SK-N-DZ (cell line): ENCODE data around the gene MPP2.
"Not testable (repeated sequence)": the region's sequence is repeated elsewhere in the genome, so short reads cannot be mapped to it uniquely, and the experiment has no call there.

Experiments used
- DNase-seq: peaks from one replicate; pipeline ENCODE4 v3.0.0-alpha.2; 2015; ENCODE audit warnings: low spot score

The MPP2 gene

DNA sequence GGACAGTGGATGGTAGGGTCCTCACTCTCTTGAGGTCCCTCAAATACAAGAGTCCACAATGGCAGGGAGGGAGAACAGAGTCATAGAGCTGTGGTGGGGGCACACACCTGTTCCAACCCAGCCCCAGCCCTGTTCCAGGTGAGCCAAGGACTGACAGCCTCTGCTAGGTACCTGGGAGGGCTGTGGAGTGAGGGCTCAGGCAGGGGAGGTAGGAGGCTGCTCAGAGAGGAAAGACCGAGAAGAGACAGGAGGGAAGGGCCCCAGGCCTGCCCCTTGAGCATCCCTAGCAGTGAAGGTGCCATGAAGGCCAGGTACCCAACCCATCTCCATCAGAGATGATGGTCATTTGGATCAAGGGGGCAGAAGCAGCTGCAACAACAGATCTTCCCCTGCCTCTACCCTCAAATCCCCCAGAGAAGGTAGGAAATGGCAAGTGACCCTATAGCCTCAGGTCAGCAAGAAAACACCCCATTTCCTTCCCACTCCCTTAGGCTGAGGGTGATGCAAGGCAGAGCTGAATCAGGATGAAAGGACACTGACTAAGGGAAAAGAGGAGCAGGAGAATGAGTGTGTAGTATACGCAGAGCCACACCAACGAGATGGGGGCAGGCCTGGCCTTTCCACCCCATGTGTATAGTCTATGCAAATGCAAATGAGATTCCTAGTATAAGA, 31.7 kb downstream of the MPP2 start:
- no peak for DNase-seq

DNA sequence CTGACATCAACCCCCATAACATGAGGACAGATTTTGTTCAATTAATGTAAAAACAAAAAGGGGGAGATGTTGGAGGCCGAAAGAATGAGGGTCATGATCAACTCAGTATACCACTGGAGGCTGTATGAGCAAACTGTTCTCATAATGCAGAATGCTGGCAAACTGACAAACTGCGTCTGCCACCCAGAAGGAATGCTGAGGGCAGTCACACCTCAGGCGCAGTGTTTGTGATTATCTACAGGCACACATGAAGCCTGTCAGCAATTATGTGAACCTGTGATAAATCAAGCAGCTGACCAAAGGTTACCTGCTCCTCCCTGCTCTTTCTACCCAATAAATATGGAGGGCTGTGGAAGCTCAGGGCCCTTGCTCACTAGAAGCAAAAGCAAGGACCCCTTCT, 33.0 kb downstream of the MPP2 start:
- no peak for DNase-seq

DNA sequence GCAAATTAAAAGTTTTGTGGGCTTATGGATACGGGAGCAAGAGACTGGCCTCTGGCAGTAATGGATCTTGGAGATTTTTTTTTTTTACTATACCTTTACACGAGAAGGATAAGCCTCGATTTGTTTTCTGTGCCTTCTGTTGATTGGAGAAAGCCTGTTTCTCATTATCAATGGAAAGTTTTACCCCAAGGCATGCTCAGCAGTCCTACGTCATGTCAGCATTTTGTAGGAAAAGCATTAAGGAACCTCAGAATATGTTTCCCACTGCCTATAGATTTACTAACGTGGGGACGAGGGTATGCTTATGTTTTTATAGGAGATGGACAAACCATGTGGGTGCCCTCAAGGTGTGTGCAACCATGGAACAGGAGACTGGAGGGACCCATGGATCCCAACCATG, 33.5 kb downstream of the MPP2 start:
- no peak for DNase-seq

GRCh38 chr17:43873091-43873490, 34.2 kb downstream of the MPP2 start:
- DNase-seq: no peak

GRCh38 chr17:43871946-43872690, 35.2 kb downstream of the MPP2 start:
- no peak for DNase-seq

GRCh38 chr17:43869031-43869430, 38.3 kb downstream of the MPP2 start:
- not testable (repeated sequence) for DNase-seq

- no peak for DNase-seq
These were observed 38.9 kb downstream of the MPP2 start for GRCh38 chr17:43868226-43868994.

GRCh38 chr17:43864161-43864984, 43.0 kb downstream of the MPP2 start:
- DNase-seq: no peak

- no peak for DNase-seq
These were observed 45.4 kb downstream of the MPP2 start for GRCh38 chr17:43861960-43862359.

DNA sequence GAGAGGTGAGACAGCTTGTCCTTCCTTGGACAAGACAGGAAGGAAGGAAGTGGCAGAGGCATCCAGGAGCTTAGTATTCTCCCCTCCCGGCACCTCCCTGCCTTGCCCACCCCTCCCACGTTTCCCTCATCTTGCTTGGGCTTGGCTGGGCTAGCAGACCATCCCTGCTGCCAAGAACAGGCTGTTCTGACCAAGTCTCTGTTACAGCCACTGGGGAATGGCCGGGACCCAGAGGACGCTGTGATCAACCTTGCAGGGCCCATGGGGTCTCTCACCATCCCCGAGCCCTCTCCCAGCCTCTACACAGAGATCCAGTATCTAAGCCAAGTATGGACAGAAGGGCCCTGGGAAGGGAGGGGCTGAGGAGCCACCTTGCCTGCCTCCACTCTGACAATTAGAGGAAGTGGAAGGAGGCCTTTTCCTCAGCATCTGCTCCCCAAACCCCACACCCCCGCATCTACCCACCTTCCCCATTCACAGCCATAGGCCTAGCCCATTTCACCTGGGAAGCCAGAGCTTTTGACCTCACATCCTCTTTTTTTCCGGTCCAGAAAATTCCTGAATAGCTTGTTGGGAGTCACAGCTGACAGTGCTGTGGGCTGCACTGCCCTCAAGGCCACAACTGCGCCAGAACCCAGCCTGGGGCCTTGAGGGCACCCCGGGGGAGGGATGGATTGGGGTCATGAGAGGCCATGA, 46.3 kb downstream of the MPP2 start:
- DNase-seq: no peak

DNA sequence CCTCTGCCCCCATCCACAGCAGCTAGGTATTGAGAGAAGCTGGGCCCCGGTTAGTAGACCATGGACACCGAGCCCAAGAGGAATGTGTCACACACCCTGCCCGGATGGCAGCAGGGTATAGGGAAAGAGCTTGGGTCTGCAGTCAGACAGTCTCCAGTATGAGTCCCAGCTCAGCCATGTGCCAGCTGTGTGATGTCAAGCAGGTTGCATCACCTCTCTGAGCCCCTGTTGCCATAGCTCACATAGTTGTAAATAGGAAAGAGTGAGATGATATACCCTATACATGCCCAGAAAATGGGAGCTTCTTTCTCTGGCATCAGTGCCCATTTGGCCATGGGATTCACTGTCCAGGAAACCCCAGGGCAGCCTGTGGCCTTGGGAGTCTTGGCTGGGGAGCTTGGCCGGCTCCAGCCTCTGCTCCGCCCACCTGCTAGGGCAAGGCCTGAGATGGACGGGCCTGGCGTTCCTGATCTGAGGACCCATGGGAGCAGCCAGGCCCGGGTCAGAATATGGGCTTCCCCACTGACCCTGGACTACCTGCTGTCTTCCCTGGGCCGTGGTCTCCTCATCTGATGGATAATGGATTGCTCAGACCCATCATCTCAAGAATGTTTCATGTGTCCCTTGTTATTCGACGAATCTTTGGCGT, 47.1 kb downstream of the MPP2 start:
- no peak for DNase-seq

DNA sequence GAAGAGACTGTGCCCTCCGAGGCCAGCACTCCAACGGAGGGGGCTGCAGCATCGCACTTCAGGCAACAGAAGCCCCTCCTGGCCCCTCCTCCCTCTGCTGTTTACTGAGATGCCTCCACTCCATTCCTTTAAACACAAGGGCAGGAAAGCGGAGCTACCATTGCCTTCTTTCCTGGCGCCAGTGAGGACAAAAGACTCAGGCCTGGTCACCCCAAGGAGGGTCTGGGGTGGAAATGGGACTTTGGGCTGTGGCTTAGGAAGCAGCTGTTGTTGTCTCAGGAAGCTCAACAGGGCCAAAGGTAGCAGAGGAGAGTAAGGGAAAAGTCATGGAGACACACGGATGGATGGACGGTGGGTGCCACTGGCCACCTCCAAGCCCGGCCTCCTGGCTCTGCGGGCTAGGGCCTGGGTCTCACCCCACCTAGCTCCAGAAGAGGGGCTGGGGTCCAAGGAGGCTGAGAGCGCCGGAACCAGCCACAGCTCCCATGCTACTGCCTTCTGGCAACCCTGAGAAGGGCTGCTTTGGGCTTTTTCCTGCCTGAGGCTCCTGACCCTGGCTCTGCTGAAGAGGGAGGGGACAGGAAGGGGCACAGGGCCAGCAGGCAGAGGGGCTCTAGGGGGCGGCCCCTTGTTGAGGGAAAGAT, 49.3 kb downstream of the MPP2 start:
- no peak for DNase-seq

GRCh38 chr17:43857141-43857540, 50.2 kb downstream of the MPP2 start:
- no peak for DNase-seq

DNA sequence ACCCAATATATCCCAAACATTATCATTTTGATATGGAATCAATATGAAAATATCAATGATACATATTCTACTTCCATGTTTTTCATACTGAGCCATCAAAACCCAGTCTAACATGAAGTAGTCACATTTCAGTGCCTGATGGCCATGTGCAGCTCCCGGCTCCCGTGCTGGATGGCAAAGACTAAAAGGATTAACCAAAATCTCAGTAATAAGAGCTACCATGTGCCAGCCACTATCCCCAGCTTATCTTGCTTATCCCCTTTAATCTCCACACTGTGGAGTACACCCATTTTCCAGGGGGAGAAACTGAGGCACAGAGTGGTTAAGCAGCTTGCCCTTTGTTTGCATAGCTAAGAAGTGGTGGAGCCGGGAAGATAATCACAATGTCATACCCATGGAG, 51.2 kb downstream of the MPP2 start:
- no peak for DNase-seq

- no peak for DNase-seq
These were observed 52.3 kb downstream of the MPP2 start for GRCh38 chr17:43855061-43855460.

DNA sequence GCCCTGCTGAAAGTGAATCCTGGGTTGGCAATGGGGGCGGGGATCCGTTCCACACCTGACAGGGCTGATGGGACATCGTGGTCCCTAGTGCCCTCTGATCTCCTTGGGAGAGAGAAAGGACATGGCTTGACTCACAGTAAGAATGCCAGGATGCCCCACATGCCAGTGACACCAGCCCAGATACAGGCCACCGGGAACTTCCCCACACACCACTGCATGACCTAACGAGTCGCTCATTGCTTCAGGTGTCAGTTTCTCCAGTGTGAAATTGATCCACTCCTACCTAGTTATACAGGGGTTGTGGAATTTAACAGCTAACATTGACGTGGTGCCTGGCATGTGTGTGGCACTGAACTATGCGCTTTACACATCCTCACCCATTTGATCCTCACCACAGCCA, 52.8 kb downstream of the MPP2 start:
- DNase-seq: no peak

DNA sequence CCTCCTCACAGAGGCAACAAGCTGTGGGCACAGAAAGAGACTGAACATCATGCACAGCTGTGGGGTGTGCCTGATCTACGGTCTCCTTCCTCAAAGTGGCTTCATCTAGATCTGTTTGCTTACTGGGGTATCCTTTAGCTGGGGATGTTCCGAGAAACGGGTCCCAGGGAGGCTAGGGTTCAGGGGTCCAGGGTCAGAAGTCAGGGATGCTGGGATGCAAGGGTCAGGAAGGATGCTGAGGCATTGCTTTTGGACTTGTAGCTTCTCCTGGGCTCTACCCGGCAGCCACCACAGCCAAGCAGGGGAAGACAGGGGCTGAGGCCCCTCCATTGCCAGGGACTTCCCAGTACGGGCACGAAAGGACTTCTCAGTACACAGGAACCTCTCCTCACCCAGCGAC, 53.8 kb downstream of the MPP2 start:
- DNase-seq: no peak

DNA sequence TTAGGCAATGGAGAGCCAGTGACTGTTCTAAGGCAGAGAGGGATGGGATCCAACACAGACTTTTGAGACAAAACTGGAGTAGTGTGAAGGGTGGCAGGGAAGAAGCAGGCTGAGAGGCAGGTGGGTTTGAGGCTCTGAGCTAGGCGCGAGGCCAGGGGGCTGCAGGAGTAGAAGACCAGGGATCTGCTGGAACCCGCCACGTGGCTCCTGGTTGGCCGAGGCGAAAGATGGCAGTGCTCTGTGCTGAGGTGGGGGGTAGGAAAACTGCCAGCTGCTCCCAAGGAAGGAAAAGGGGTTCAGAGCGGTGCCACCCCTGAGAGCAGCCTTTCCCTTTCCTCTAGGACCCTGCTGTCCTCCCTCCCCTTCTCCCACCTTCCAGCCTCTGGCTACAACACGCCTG, 54.8 kb downstream of the MPP2 start:
- no peak for DNase-seq

DNA sequence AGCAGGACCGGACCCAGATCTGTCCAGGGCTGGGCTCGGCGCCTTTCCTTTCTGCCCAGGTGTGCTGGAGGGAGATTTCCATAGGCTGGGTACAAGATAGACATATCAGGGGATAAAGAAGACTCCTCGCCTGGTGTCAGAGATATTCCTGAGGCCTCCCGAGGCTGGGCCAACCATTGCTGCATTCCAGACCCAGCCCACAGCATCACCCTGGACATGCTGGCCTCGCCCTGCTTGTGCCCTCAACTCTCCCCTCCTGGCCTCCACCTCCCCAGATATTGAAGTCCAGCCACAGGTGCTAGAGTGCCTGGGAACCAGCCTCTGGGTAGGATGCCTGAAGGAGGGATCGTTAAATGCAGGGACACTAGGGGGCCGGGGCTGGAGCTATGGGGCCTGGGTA, 58.2 kb downstream of the MPP2 start:
- no peak for DNase-seq

DNA sequence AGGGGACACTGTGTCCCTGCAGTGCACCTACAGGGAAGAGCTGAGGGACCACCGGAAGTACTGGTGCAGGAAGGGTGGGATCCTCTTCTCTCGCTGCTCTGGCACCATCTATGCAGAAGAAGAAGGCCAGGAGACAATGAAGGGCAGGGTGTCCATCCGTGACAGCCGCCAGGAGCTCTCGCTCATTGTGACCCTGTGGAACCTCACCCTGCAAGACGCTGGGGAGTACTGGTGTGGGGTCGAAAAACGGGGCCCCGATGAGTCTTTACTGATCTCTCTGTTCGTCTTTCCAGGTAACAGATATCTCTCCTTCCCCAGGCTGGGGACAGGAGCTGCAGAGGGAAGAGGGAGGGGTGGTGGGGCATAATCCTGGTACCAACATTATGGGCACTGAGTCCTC, 58.7 kb downstream of the MPP2 start:
- no peak for DNase-seq
